T-helper 2 cell (primary cell): Measurements from ENCODE around the gene ASIC1.
"Not testable (repeated sequence)": the region's sequence is repeated elsewhere in the genome, so short reads cannot be mapped to it uniquely, and the experiment has no call there.

Experiments used
- DNase-seq, 5 experiments: peaks; one replicate each; pipeline versions ENCODE4 v3.0.0 to v3.0.0-alpha.2; 2012 to 2022

Gene ASIC1

DNA sequence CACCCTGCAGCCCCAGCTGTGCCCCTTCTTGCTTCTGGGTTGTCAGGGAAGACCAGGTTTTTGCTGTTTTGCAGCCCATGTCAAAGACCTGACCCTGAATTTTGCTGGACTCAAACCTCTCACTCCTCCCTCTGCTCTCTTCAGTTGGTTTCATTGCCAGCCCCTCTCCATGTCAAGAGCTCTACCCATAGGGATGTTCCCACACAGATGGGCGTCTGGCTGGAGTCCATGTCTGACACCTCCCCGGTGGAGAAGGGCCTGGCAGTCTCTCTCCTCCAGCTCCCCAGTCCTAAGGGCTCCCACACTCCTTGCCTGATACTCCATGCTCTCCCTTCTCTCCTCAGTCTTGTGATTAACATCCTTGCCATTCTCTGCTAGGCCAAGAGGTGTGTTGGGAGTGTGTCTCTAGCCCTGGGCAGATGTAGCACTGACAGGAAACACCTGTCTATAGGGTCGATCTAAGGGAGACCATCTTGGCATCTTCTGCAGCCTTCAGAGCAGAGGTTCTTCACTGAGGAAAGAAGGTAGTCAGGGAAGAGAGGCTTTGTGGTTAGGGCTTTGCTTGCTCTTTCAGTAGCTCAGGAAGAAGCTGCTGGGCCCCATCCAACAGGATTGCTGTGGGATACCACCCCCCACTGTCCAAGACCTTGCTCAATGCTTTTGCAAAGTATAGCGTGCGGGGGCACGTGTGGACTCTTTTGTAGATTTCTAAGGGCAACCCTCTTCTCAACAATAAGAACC, 4.7 kb downstream of the ASIC1 start:
- DNase-seq, result no peak

DNA sequence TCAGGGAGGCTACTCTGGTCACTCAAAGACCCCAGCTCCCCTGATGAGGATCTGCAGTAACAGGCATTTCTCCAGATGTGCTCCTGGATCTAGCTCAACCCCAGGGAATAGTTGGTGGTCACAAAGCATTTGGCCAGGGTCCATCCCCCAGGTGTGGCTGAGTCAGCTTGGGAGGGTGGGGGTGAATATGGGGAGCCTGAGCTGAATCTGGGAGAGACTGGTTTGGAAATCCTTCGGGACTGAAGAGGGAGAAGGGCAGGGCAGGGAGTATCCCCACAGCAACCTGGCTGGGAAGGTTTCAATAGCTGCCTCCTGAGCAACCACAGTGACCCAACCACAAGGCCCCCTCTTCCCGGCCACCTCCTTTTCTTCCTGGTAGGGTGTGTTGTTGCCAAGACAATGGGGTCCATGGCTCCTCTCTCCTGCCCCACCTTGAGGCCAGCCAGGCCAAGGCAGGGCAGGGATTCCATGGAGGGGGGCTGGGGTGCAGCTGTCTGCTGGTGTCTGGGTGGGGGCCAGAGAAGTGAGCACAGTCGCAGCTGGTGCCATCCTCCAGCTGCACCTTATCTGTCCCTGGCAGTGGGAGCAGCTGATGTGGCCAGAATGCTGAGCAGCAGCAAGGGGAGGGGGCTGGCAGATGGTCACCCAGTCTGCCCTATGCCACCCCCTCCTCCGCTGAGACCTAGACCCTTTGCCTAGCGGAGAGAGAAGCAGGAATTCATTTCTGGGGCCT, 5.5 kb downstream of the ASIC1 start:
- DNase-seq, result no peak

DNA sequence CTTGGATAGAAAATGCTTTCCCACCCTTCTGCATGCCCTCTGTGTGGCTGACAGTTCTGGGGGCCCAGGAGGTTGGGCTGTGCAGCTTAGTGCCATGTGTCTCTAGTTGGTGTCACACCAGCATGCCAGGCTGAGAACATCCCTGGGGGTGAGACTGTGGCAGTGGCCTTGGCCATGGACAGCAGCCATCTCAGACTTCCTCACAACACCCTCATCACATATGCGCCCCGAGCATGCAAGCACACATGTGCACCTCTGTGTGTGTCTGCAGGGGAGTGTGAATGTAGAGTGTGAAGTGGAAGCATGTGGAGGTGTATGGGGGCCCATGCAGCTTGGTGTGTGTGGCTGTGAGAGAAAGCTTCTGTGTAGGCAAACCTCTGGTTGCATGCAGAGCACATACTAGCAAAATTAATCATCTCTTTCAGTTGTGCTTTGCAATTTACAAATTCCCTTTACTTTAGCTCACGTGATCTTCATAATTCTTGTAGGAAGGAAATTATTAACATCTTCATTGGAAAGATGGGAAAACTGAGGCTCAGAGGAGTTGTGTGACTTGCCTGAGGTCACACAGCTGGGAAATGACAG, 8.4 kb downstream of the ASIC1 start:
- DNase-seq, result no peak

DNA sequence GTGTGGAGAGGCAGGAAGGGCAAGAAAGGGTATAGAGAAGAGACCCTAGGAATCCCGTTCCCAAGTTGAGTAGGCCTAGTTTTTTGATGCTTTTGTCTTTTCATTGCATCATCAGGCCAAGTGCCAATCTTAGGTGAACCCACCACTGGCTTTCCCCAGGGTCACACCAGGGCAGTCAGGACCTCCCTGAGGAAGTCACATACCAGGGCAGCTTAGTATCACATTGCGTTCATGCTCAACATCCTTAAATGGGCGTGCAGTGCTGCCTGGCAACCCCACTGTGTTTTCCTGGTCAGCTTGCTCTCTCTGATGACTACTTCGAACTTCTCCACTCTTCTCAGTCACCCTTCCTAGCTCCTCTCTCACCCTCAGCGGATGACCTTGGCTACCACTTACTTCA, 9.0 kb downstream of the ASIC1 start:
- no peak for DNase-seq

DNA sequence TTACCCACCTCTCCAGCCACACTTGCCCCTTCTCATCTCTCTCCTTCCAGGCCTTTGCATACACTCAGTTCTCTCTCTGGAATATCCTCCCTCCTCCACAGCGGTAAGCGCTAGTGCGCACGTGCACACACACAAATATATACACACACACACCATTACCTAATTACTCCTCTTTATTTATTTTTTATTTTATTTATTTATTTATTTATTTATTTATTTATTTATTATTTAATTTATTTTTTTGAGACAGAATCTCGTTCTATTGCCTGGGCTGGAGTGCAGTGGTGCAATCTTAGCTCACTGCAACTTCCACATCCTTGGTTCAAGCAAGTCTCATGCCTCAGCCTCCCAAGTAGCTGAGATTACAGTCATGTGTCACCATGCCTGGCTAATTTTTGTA, 11.7 kb downstream of the ASIC1 start:
- no peak for DNase-seq

DNA sequence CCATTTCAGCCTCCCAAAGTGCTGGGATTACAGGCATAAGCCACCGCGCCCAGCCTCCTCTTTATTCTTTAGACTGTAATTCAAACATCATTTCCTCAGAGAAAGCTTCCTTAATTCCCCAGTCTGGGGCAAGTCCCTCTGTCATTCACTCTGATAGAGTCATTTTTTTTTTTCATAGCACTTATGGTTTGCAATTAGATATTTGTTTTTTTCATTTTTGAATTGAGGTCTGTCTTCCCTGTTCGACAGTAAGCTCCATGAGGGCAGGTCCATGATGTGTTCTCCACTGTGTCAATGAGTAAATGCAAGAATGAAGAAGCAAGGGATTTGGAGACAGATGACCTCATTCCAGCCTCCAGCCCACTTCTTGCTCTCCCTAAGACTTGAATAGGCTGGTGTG, 12.1 kb downstream of the ASIC1 start:
- no peak for DNase-seq

DNA sequence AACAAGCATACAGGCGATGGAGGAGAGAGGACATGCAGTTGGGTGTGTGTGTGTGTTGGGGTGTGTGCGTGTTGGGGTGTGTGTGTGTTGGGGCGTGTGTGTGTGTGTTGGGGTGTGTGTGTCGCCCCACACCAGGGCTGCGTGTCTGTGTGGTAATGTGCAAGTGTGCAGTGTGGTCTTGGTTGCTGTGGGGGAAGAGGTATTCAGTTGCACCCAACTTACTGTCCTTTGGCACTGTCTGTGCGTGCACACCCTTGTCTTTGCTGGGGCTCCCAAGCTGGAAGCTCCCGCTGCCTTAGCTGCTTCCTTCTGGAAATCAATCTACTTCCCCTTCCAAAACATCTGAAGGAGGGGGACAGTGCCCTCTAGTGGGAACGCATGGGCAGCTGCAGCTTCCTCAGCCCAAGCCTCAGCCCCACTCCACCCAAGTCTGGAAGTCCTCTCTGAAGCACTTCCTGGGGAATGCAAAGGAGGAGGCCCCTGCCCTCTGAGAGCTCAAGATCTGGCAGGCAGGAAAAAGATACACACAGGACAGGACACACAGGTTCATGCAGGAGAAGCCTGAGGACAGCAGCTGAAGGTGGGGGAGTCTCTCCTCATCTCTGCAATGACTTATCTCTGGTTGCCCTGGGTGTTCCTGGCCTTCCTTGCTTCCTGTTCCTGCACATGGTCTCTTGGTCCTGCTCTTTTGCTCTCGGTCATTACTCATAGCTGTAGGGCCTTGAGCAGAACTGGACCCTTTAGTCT, 13.1 kb downstream of the ASIC1 start:
- DNase-seq, result peak in 3 of 5 experiments; percentile 47 to 65 (median 50)

DNA sequence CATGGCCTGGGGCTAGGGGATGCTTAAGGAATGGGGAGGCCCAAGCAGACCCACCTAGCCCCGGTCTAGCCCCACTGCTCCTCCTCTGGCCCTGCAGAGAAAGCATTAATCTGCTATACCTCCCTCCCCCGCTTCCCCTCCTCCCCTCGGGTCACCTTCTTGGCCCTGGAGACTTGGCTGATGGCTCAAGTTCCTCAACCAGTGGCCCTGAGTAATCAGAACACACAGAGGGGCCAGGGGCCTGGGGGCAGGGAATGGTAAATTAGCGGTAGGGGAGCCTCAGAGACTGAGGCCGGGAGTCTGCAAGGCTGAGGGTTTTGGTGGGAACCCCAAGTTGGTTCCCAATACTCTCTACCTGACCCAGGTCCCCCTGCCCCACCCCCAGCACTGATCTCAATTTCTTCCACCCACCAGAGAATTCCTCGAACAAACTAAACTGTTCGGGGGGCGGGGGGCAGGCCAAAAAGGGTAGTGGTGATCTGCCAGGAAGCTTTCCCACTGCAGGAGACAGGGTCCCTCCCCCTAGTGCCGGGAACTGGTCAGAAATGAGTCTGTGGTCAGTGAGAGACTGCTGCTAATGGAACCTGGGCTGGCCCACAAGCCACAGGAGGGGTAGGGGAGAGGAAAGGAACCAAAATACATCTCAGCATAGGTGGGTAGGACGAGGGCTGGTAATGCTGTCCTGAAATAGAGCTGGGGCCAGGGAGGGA, 15.0 kb downstream of the ASIC1 start:
- DNase-seq, result no peak

DNA sequence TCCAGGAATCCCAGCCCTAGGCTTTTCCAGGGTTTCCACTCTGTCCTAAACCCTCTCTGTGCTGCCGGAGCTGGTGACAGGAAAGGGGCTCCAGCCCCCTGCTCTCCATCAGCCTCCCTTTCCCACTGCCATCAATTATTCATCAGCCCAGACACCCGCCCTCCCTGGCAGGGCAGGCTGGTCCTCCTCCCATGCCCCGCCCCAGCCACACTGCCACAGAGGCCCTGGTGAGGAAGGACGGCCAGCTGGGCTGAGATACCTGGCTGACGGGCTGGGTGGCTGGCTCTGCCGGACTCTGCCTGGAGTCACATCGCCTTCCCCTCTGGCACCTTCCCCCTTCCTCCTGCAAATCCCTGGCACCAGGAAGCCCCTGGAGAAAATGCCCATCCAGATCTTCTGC, 15.8 kb downstream of the ASIC1 start:
- no peak for DNase-seq

DNA sequence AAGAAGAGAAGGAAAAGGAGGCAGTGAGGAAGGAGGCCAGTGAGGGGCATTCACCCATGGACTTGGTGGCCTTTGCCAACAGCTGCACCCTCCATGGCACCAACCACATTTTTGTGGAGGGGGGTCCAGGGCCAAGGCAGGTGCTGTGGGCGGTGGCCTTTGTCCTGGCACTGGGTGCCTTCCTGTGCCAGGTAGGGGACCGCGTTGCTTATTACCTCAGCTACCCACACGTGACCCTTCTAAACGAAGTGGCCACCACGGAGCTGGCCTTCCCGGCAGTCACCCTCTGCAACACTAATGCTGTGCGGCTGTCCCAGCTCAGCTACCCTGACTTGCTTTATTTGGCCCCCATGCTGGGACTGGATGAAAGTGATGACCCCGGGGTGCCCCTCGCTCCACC, 16.3 kb downstream of the ASIC1 start:
- no peak for DNase-seq

DNA sequence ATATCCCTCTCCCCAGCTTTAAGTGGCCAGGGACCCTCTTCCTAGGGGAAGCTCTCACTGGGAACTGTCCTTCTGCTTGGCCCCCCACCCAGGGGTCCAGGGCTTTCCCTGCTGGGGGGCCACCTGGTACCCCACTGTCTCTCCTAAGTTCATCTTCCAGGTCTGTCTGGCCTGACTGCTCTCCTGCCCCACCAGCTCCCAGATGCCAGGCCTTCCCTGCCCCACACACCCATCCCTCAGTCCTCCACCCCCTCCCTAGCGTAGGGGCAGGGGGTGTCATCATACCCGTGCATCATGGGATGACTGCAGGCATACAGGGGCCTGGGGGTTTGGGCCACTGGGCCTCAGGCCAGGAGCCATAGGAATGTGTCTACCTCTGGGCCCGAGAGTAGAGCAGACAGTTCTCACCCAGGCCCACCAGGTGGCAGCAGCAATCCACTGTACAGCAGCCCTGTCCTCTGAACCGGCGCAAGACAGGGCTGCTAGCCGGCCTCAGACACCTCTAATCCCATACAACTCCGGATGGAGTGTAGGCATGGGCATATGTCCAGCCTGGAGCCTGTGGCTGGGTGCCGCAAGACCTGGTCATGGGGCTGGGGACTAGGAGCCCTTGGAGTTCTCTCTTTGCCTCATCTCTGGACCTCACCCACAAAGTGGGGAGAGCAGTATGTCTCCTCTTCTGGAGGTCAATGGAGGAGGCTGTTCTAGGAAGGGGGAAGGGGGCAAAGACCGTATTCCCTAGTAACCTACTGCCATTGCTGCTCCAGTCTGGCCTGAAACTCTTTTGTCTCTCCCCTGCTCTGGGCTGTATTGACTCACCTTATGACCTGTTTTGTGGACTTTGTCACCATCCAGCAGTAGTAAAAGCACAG, 17.8 kb downstream of the ASIC1 start:
- peak; percentile 52 to 79 (median 70) for DNase-seq

DNA sequence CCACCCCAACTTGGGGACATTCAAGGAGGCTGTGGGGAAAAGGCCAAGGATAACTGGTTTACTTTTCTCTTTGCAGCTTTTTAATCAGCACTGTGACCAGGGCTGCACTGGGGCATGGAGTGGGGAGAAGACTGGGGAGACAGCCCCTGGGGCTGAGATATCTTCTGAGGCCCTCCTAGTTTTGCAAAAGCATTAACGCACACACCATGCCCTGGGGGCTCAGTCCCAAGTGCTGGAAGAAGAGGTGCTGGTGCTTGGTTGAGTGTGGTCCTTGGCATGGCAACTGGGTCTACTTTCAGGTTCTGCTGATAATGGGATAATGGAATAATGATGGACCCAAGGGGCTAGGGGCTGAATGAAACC, 18.4 kb downstream of the ASIC1 start:
- no peak for DNase-seq

DNA sequence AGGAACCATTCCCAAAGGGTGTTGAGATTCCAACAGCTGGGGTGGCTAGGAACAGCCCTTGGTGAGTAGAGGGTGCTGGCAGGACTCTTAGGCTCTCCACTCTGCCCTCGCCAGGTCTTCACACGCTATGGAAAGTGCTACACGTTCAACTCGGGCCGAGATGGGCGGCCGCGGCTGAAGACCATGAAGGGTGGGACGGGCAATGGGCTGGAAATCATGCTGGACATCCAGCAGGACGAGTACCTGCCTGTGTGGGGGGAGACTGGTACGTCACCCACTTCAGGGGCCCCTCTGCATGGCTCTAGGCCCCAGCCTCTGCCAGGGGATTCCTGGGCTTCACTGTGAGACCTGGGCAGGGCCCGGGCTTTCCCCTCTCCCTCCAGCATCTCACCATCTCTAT, 19.7 kb downstream of the ASIC1 start:
- no peak for DNase-seq

DNA sequence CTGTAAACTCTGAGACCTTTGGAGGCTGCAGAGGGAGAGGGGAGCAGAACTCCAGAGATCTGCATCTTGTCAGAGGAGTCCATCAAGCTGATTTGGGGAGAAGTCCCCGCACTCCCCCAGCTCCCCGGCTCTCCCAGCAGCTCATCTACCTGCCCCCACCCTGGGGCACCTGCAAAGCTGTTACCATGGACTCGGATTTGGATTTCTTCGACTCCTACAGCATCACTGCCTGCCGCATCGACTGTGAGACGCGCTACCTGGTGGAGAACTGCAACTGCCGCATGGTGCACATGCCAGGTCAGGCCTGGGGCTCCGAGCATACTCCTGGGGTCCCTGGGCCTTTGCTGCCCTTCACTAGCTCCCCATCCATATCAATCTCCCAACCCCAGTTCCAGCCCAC, 20.9 kb downstream of the ASIC1 start:
- no peak for DNase-seq

DNA sequence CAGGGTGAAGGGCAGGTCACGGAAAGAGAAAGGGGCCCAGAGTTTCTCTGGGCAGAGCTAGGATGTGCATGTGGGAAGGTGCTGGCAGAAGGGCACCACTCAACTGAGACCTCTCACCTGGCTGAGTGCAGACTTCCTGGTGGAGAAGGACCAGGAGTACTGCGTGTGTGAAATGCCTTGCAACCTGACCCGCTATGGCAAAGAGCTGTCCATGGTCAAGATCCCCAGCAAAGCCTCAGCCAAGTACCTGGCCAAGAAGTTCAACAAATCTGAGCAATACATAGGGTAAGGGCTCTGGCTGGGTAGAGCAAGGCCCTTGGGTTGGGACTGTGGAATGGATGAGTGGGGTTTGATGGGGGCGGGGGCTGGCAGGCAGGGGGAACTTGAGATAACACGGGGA, 22.4 kb downstream of the ASIC1 start:
- DNase-seq, result no peak

DNA sequence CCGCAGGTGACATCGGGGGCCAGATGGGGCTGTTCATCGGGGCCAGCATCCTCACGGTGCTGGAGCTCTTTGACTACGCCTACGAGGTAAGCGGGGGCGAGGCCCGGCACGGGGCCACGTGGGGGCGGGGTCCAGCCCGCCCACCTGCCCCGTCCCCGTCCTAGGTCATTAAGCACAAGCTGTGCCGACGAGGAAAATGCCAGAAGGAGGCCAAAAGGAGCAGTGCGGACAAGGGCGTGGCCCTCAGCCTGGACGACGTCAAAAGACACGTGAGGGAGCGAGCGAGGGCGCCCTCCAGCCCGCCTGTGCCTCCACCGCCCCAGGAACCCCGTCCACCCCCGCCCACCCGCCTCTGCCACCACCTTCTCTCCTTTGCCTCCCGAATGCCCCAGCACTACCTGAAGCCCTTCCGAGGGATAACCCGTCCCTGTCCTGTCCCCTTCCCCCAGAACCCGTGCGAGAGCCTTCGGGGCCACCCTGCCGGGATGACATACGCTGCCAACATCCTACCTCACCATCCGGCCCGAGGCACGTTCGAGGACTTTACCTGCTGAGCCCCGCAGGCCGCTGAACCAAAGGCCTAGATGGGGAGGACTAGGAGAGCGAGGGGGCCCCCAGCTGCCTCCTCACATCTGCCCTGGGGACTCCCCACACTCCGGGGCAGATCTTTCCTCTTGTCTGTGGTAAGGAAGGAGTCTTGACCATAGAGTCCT, 23.9 kb downstream of the ASIC1 start:
- no peak for DNase-seq

DNA sequence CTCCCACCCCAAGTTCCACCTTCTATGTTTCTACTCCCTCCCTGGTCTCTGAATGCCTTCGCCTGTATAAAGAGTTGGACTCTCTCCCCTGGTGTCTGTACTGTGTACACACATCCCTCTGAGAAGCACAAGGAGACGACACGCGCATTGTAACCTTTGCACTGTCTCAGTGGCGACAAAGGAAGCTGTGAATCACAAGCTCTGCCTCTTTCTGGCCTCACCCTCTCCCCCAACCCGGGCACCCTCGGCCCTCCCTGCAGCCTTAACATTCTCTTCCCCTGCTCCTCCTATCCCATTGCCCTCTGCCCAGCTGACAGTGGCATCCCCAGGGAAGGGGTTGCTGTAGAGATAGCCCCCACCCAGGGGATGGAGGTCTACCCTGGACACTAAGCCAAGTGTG, 25.2 kb downstream of the ASIC1 start:
- DNase-seq, result no peak

DNA sequence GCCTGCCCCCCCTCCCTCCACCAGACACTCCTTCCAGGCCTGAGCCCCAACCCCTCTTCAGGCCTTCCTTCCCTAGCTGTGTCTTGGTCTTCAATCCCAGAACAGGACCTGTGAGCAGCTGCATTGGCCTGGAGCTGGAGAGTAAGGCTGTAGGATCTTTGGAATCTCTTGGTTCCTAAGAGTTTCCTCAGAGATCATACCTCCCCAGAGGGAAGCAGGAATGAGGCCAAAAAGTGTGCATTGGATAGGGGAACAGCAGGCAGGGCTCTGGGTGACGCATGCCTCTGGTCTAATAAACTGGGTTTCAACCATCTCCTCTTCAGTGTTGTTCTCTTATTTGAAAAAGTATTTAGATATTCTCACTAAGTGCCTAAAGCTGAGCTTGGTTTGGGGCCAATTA, 25.9 kb downstream of the ASIC1 start:
- DNase-seq, result no peak

DNA sequence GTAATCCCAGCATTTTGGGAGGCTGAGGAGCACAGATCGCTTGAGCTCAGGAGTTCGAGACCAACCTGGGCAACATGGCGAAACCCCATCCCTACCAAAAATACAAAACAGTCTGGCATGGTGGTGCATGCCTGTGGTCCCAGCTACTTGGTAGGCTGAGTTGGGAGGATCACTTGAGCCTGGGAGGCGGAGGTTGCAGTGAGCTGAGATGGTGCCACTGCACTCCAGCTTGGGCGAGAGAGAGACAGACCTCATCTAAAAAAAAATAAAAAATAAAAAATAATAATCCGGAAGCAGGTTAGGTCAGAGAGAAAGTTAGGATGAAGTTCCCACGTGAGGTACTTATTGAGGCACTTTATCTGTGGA, 27.0 kb downstream of the ASIC1 start:
- not testable (repeated sequence) for DNase-seq

DNA sequence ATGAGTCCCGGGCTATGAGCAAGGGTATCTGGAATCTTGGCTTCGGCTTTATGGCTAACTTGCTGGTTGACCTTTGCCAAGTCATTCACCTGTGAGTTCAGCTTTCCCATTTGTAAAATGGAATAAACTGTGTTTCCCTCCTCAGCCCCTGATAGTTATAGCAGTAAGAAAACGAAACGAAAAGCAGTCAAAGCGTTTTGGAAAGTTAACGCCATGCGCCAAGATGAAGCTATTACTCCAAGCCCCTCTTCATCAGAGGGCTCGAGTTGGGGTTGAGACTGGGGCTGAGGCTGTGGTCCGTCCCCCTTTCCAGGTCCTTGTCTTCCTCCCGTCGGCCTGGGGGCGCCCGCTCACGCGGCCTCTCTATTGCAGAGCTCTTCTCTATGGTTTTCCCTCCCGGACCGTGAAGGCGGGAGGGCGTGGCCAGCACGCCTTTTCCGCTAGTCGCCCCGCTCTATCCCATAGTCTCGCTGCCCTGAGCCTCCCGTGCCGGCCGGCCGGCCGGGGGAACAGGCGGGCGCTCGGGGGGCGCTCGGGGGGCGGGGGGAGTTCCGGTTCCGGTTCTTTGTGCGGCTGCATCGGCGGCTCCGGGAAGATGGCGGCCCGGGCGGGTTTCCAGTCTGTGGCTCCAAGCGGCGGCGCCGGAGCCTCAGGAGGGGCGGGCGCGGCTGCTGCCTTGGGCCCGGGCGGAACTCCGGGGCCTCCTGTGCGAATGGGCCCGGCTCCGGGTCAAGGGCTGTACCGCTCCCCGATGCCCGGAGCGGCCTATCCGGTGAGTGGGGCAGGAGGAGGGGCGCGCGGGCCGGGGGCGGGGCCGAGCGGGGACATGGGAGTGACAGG, 27.6 kb downstream of the ASIC1 start, which contains the start of gene SMARCD1:
SMARCD1 (plus strand) TSS at position 568 of the 840 bp plus-strand sequence; CDS start at position 596, 28 bp downstream.
- DNase-seq, result peak; percentile 66 to 90 (median 76)
